Right lobe of liver (tissue), 6 donors: ENCODE measurements around the gene SDK1. TPM values are rescaled to one million over a fixed set of nuclear protein-coding genes. Genes with fewer than 3 reads are reported as not detected.

Experiments used
- ATAC-seq, 4 donors: fragments of 200-7000 bp; cut with Tn5 transposase; one replicate each; pipeline ENCODE4 v1.9.1; 2020; ENCODE audit warnings: mild to moderate bottlenecking in 4 of 4, moderate library complexity in 4 of 4
- DNase-seq, 3 donors: peaks; one replicate each; pipeline ENCODE4 v3.0.0-alpha.2; 2020
- H3K27ac ChIP-seq, 3 donors: fragments of 200-600 bp; one replicate each; pipeline ENCODE4 v1.8.0; 2022
- H3K27me3 ChIP-seq, 2 donors: fragments of 200-600 bp; one replicate each; pipeline ENCODE4 v1.8.0; 2022
- H3K36me3 ChIP-seq, 4 donors: fragments of 200-600 bp; sonication (generic) in 1 of 4; one replicate each; pipeline versions ENCODE4 v1.5.1 to v1.8.0; 2017 to 2022; ENCODE audit warnings: control low read depth in 1 of 4
- H3K4me1 ChIP-seq, 4 donors: fragments of 200-600 bp; sonication (generic) in 1 of 4; one replicate each; pipeline versions ENCODE4 v1.5.1 to v1.8.0; 2017 to 2022; ENCODE audit warnings: control low read depth in 1 of 4
- H3K4me3 ChIP-seq, 3 donors: fragments of 200-600 bp; one replicate each; pipeline ENCODE4 v1.8.0; 2022
- H3K9me3 ChIP-seq, 4 donors: fragments of 200-600 bp; sonication (generic) in 1 of 4; one replicate each; pipeline versions ENCODE4 v1.5.1 to v1.8.0; 2017 to 2022; ENCODE audit warnings: control low read depth in 1 of 4
- CTCF ChIP-seq, 4 donors: fragments of 200-600 bp in 3 of 4; fragments of 450-650 bp in 1 of 4; IDR thresholded peaks; one replicate each; pipeline versions ENCODE4 v1.5.1 to v1.8.0; 2016 to 2022; ENCODE audit warnings: antibody characterized with exemption in 4 of 4, mild to moderate bottlenecking in 2 of 4
- POLR2A ChIP-seq: fragments of 450-650 bp; IDR thresholded peaks from one replicate; pipeline ENCODE4 v1.6.1; 2017; ENCODE audit warnings: antibody characterized with exemption, mild to moderate bottlenecking
- whole genome bisulfite sequencing: methylation state at CpG from one replicate; pipeline ENCODE4 v1.1.6; 2018; ENCODE audit warnings: low coverage, low lambda C conversion rate; ENCODE audit not compliant: insufficient coverage; ENCODE audit errors: missing lambda C conversion rate; 5-methylcytosine and 5-hydroxymethylcytosine counted together
- intact Hi-C, 2 donors: fragments of 100-400 bp; cut with DNase I; formaldehyde crosslinking; loops; one replicate each; pipeline versions ENCODE4 v1.11.2 to v1.14.1; 2022
- total RNA-seq, 6 experiments: library from RNA; depleted of rRNA in 2 of 6; stranded (reverse); fragments of >200 nt in 2 of 6; fragmentation: NEBNext Ultra II Directional in 3 of 6; extraction: Animal tissue kit (Norgen Biotek cat#: 25700) in 3 of 6; gene quantifications; one replicate each; pipeline versions ENCODE4 v1.1.0 to v1.2.4, GENCODE V29; 2016 to 2023
- donor health status: DM: no; HTN: yes; CAD: no.
- donor health status: DM: no; HTN: no; CAD: no.
- donor health status: DM: no; HTN: no; CAD: no.
- donor health status: DM: no; HTN: yes; CAD: no.
- donor health status: DM: no; HTN: yes; CAD: no.

Gene SDK1
- total RNA-seq, 6 experiments from 2014 or later = 0.07 to 1.4 (median 0.65) TPM

- H3K4me1 ChIP-seq = no peaks in the 10 kb centered on the region
- H3K4me3 ChIP-seq = no peak overlapping the region
- no peak for TF ChIP-seq POLR2A
- no peak for TF ChIP-seq CTCF (IDR thresholded peaks at IDR 0.05)
- no peak for DNase-seq
- 70% methylated on average over 21 of the region's 26 CpGs for WGBS
- H3K9me3 ChIP-seq = no peaks in the 10 kb centered on the region
- H3K27ac ChIP-seq = no peak overlapping the region
- intact Hi-C loops = no loop called here
- no peaks in the 10 kb centered on the region for H3K36me3 ChIP-seq
- H3K27me3 ChIP-seq = no peaks in the 10 kb centered on the region
- no peak for ATAC-seq
These were observed 724.9 kb downstream of the SDK1 start for GRCh38 chr7:4025694-4026615.

GRCh38 chr7:4026941-4027486 is 726.0 kb downstream of the SDK1 start:
- no peaks in the 10 kb centered on the region for H3K27me3 ChIP-seq
- H3K9me3 ChIP-seq = no peaks in the 10 kb centered on the region
- H3K27ac ChIP-seq = no peak overlapping the region
- H3K4me3 ChIP-seq = no peak overlapping the region
- DNase-seq (no peak), ATAC-seq (no peak)
- TF ChIP-seq POLR2A (no peak), CTCF (IDR thresholded peaks at IDR 0.05) (no peak)
- intact Hi-C loops = no loop called here
- no peaks in the 10 kb centered on the region for H3K4me1 ChIP-seq
- 76% methylated on average over 4 of the region's 10 CpGs for WGBS
- H3K36me3 ChIP-seq = no peaks in the 10 kb centered on the region

GRCh38 chr7:4028221-4028620 is 727.2 kb downstream of the SDK1 start:
- intact Hi-C loops = no loop called here
- no peak overlapping the region for H3K27ac ChIP-seq
- no peaks in the 10 kb centered on the region for H3K4me1 ChIP-seq
- DNase-seq (no peak), ATAC-seq (no peak)
- H3K36me3 ChIP-seq = no peaks in the 10 kb centered on the region
- no peaks in the 10 kb centered on the region for H3K9me3 ChIP-seq
- H3K27me3 ChIP-seq = no peaks in the 10 kb centered on the region
- no peak overlapping the region for H3K4me3 ChIP-seq
- TF ChIP-seq POLR2A (no peak), CTCF (IDR thresholded peaks at IDR 0.05) (no peak)
- 39% methylated on average over 4 of the region's 4 CpGs for WGBS

- no peaks in the 10 kb centered on the region for H3K36me3 ChIP-seq
- H3K4me3 ChIP-seq = no peak overlapping the region
- no peaks in the 10 kb centered on the region for H3K27me3 ChIP-seq
- TF ChIP-seq CTCF (IDR thresholded peaks at IDR 0.05) (no peak), POLR2A (no peak)
- no peaks in the 10 kb centered on the region for H3K4me1 ChIP-seq
- DNase-seq (no peak), ATAC-seq (no peak)
- WGBS = 54% methylated on average over 4 of the region's 10 CpGs
- no peaks in the 10 kb centered on the region for H3K9me3 ChIP-seq
- H3K27ac ChIP-seq = no peak overlapping the region
- intact Hi-C loops = no loop called here
These were observed 728.9 kb downstream of the SDK1 start for GRCh38 chr7:4029941-4030340.
